Astrocyte (in vitro differentiated cells and primary cell): Measurements from ENCODE around the gene RASL10B. TPM values are rescaled to one million over a fixed set of nuclear protein-coding genes. Genes with fewer than 3 reads are reported as not detected.

Source experiments
- DNase-seq: peaks from one replicate; pipeline ENCODE4 v3.0.0-alpha.2; 2010; ENCODE audit warnings: low read depth
- FAIRE-seq: peaks from 2 replicates; lab custom pipeline; 2011; peaks lifted over from hg19 to GRCh38; lab: Jason Lieb, UNC
- H2AFZ ChIP-seq: 2 replicates; pipeline ENCODE4 v1.6.0; 2012; ENCODE audit warnings: low read depth, low read length, inconsistent platforms
- H3K27ac ChIP-seq: 2 replicates; pipeline ENCODE4 v1.5.1; 2011; ENCODE audit warnings: low read depth, low read length, inconsistent platforms
- H3K27me3 ChIP-seq: 2 replicates; pipeline ENCODE4 v1.6.0; 2011; ENCODE audit warnings: low read length, inconsistent platforms; ENCODE audit not compliant: insufficient read depth
- H3K36me3 ChIP-seq: 2 replicates; pipeline ENCODE4 v1.5.1; 2011; ENCODE audit warnings: low read length, inconsistent platforms; ENCODE audit not compliant: insufficient read depth
- H3K4me1 ChIP-seq: 2 replicates; pipeline ENCODE4 v1.5.1; 2011; ENCODE audit warnings: low read length, inconsistent platforms; ENCODE audit not compliant: insufficient read depth
- H3K4me2 ChIP-seq: 2 replicates; pipeline ENCODE4 v1.6.0; 2012; ENCODE audit warnings: low read length, inconsistent platforms
- H3K4me3 ChIP-seq: 2 replicates; pipeline ENCODE4 v1.5.1; 2011; ENCODE audit warnings: low read depth, mild to moderate bottlenecking, low read length, inconsistent platforms; ENCODE audit not compliant: insufficient read depth
- H3K79me2 ChIP-seq: 2 replicates; pipeline ENCODE4 v1.6.0; 2012; ENCODE audit warnings: mild to moderate bottlenecking, low read length, inconsistent platforms; ENCODE audit not compliant: insufficient read depth
- H3K9ac ChIP-seq: 2 replicates; pipeline ENCODE4 v1.6.0; 2012; ENCODE audit warnings: mild to moderate bottlenecking, low read length, inconsistent platforms
- H3K9me3 ChIP-seq: 2 replicates; pipeline ENCODE4 v1.5.1; 2012; ENCODE audit warnings: low read depth, mild to moderate bottlenecking, low read length, inconsistent platforms; ENCODE audit not compliant: insufficient read depth
- H4K20me1 ChIP-seq: 2 replicates; pipeline ENCODE4 v1.6.0; 2012; ENCODE audit warnings: low read length, inconsistent platforms; ENCODE audit not compliant: insufficient read depth
- H3K27ac Mint-ChIP-seq: one replicate; pipeline ENCODE4 v1.8.0; 2021; ENCODE audit warnings: mild to moderate bottlenecking, mixed read lengths; ENCODE audit not compliant: unreplicated experiment
- H3K27me3 Mint-ChIP-seq: one replicate; pipeline ENCODE4 v1.8.0; 2021; ENCODE audit warnings: low read depth, mixed read lengths; ENCODE audit not compliant: unreplicated experiment
- H3K36me3 Mint-ChIP-seq: one replicate; pipeline ENCODE4 v1.8.0; 2021; ENCODE audit warnings: low read depth, mixed read lengths; ENCODE audit not compliant: unreplicated experiment
- H3K4me1 Mint-ChIP-seq: one replicate; pipeline ENCODE4 v1.8.0; 2021; ENCODE audit warnings: low read depth, mixed read lengths; ENCODE audit not compliant: unreplicated experiment
- H3K4me3 Mint-ChIP-seq: one replicate; pipeline ENCODE4 v1.8.0; 2021; ENCODE audit warnings: mild to moderate bottlenecking, moderate library complexity, mixed read lengths; ENCODE audit not compliant: unreplicated experiment
- H3K9me3 Mint-ChIP-seq: one replicate; pipeline ENCODE4 v1.8.0; 2021; ENCODE audit warnings: mild to moderate bottlenecking, mixed read lengths; ENCODE audit not compliant: unreplicated experiment
- EZH2 ChIP-seq: IDR thresholded peaks from 2 replicates; pipeline ENCODE4 v1.6.1; 2012; ENCODE audit warnings: mild to moderate bottlenecking, low read length, inconsistent platforms; ENCODE audit not compliant: insufficient read depth
- total RNA-seq: library from RNA; stranded (reverse); gene quantifications from 2 replicates; pipeline ENCODE4 v1.2.1, GENCODE V29; 2021
- TF ChIP-seq, protein P1 (sequence below): IDR thresholded peaks from 2 replicates; pipeline ENCODE4 v1.5.1; 2011; ENCODE audit warnings: low read depth, mild to moderate bottlenecking, inconsistent platforms, low read length, moderate library complexity; ENCODE audit not compliant: insufficient read depth

The RASL10B gene
- total RNA-seq, 1 donor from 2014 or later: 21.7 TPM

GRCh38 chr17:35747540-35748017 lies 16.1 kb downstream of the RASL10B start:
- Mint-ChIP-seq H3K9me3 (peaks cover 1% of the 10 kb centered on the region), H3K4me1 (no peaks in the 10 kb centered on the region), H3K27me3 (peaks cover 51% of the 10 kb centered on the region), H3K36me3 (no peaks in the 10 kb centered on the region), H3K4me3 (no peak overlapping the region), H3K27ac (no peak overlapping the region)
- Histone ChIP-seq H3K4me2 (no peak overlapping the region), H3K36me3 (no peaks in the 10 kb centered on the region), H3K27ac (no peak overlapping the region), H3K4me3 (no peak overlapping the region), H3K79me2 (no peaks in the 10 kb centered on the region), H4K20me1 (no peaks in the 10 kb centered on the region), H3K9me3 (no peaks in the 10 kb centered on the region), H3K4me1 (peaks cover 6% of the 10 kb centered on the region), H3K27me3 (peaks cover 20% of the 10 kb centered on the region), H2AFZ (no peak overlapping the region), H3K9ac (no peak overlapping the region)
- TF ChIP-seq, protein P1, sequence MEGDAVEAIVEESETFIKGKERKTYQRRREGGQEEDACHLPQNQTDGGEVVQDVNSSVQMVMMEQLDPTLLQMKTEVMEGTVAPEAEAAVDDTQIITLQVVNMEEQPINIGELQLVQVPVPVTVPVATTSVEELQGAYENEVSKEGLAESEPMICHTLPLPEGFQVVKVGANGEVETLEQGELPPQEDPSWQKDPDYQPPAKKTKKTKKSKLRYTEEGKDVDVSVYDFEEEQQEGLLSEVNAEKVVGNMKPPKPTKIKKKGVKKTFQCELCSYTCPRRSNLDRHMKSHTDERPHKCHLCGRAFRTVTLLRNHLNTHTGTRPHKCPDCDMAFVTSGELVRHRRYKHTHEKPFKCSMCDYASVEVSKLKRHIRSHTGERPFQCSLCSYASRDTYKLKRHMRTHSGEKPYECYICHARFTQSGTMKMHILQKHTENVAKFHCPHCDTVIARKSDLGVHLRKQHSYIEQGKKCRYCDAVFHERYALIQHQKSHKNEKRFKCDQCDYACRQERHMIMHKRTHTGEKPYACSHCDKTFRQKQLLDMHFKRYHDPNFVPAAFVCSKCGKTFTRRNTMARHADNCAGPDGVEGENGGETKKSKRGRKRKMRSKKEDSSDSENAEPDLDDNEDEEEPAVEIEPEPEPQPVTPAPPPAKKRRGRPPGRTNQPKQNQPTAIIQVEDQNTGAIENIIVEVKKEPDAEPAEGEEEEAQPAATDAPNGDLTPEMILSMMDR: peak; percentile 82
- no peak for TF ChIP-seq EZH2
- FAIRE-seq (no peak), DNase-seq (peak; percentile 40)

DNA sequence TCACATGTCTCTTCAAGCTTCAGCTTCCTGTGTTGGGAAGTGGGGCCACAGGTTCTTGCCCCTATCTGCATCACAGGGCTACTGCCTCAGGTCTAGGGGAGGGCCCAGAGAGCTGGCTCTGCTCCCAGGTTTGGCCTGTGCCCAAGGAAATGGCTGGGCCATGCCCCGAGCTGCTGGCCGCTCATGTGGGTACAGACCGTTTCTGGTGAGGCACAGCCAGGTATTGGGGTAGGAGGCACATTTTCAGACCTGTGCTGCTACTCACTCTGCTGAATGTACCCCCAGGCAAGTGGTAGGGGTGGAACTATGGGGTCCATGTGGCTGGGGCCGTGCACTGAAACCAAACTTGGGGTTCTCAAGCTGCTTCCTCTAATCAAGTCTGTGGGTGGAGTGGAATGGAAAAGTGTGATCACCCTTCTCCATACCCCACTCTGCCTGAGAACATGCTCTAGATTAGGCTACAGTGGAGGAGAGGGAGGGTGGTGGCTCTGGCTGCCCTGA lies 17.0 kb downstream of the RASL10B start:
- FAIRE-seq (no peak), DNase-seq (no peak)
- no peaks in the 10 kb centered on the region for H3K4me1 Mint-ChIP-seq
- no peaks in the 10 kb centered on the region for H3K36me3 Mint-ChIP-seq
- H3K36me3 ChIP-seq: no peaks in the 10 kb centered on the region
- H3K4me3 Mint-ChIP-seq: no peak overlapping the region
- no peak overlapping the region for H3K9ac ChIP-seq
- H2AFZ ChIP-seq: no peak overlapping the region
- H3K27me3 ChIP-seq: peaks cover 14% of the 10 kb centered on the region
- H3K4me1 ChIP-seq: peaks cover 6% of the 10 kb centered on the region
- H3K4me2 ChIP-seq: no peak overlapping the region
- H3K4me3 ChIP-seq: no peak overlapping the region
- H3K9me3 ChIP-seq: no peaks in the 10 kb centered on the region
- H3K27ac Mint-ChIP-seq: no peak overlapping the region
- no peak overlapping the region for H3K27ac ChIP-seq
- H4K20me1 ChIP-seq: no peaks in the 10 kb centered on the region
- H3K79me2 ChIP-seq: no peaks in the 10 kb centered on the region
- TF ChIP-seq, protein P1: no peak
- no peak for TF ChIP-seq EZH2
- H3K27me3 Mint-ChIP-seq: peaks cover 52% of the 10 kb centered on the region
- peaks cover 1% of the 10 kb centered on the region for H3K9me3 Mint-ChIP-seq

GRCh38 chr17:35748979-35749378 lies 17.5 kb downstream of the RASL10B start:
- no peak overlapping the region for H2AFZ ChIP-seq
- no peaks in the 10 kb centered on the region for H3K36me3 ChIP-seq
- H4K20me1 ChIP-seq: no peaks in the 10 kb centered on the region
- Mint-ChIP-seq H3K36me3 (no peaks in the 10 kb centered on the region), H3K27ac (no peak overlapping the region), H3K4me3 (no peak overlapping the region), H3K9me3 (no peaks in the 10 kb centered on the region), H3K4me1 (no peaks in the 10 kb centered on the region), H3K27me3 (peaks cover 50% of the 10 kb centered on the region)
- peaks cover 6% of the 10 kb centered on the region for H3K4me1 ChIP-seq
- DNase-seq: no peak
- no peak overlapping the region for H3K9ac ChIP-seq
- no peak overlapping the region for H3K27ac ChIP-seq
- no peak overlapping the region for H3K4me3 ChIP-seq
- no peak for FAIRE-seq
- no peaks in the 10 kb centered on the region for H3K79me2 ChIP-seq
- H3K9me3 ChIP-seq: no peaks in the 10 kb centered on the region
- peaks cover 14% of the 10 kb centered on the region for H3K27me3 ChIP-seq
- TF ChIP-seq, protein P1: no peak
- no peak for TF ChIP-seq EZH2
- H3K4me2 ChIP-seq: no peak overlapping the region
